Measurements from ENCODE around the gene DCAF6.

DNA sequence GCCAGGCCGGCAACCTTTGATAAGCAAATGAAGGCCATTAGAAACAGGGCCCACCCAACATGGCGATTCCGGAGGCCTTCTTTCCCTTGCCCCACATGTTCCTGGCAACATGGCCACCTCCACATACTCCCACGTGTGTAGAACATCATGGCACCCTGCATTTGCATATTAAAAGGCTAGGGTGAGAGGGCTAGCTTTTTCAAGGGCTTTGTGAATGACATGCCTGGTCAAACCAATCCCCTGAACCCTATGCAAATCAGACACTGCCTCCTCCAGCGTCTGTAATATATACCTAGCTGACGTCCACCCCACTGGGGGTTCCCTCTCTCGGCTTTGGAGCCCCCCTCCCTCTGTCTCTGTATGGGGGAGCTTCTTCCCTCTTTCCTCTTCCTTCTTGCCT is 24.2 kb upstream of the DCAF6 start:
- no peak for TF ChIP-seq CTCF (conservative IDR thresholded peaks at IDR 0.05 in 1 of 2, IDR thresholded peaks at IDR 0.05 in 1 of 2; ENCODE audit: extremely low read depth in 1 of 2, insufficient read depth in 1 of 2, low read depth in 1 of 2, low read length in 2 of 2)
- TF ChIP-seq EZH2 (IDR thresholded peaks at IDR 0.05; ENCODE audit: borderline replicate concordance, low read length): no peak

Measured in mammary epithelial cell (primary cell).